ENCODE data around the gene SLC16A4. TPM values are rescaled to one million over a fixed set of nuclear protein-coding genes. Genes with fewer than 3 reads are reported as not detected.

SLC16A4 gene
- total RNA-seq, 1 donor from 2014 or later, result 25.8 TPM

- H3K27me3 Mint-ChIP-seq (ENCODE audit: unreplicated experiment), result no peaks in the 10 kb centered on the region
- no peaks in the 10 kb centered on the region for H3K9me3 Mint-ChIP-seq (ENCODE audit: unreplicated experiment)
- no peak for DNase-seq (ENCODE audit: extremely low spot score, unreplicated experiment)
- H3K27ac Mint-ChIP-seq (ENCODE audit: unreplicated experiment), result peak overlapping the region; percentile 98
- peaks cover 82% of the 10 kb centered on the region for H3K4me1 Mint-ChIP-seq (ENCODE audit: unreplicated experiment)
- TF ChIP-seq CTCF (IDR thresholded peaks at IDR 0.05), result no peak
- H3K4me3 Mint-ChIP-seq (ENCODE audit: unreplicated experiment), result peak overlapping the region; percentile 60
- H3K36me3 Mint-ChIP-seq (ENCODE audit: unreplicated experiment), result peaks cover 25% of the 10 kb centered on the region
Measured at GRCh38 chr1:110348050-110348449, 42.8 kb downstream of the SLC16A4 start.

- Mint-ChIP-seq H3K36me3 (ENCODE audit: unreplicated experiment) (peaks cover 31% of the 10 kb centered on the region), H3K4me3 (ENCODE audit: unreplicated experiment) (peak overlapping the region; percentile 54), H3K4me1 (ENCODE audit: unreplicated experiment) (peaks cover 89% of the 10 kb centered on the region), H3K27me3 (ENCODE audit: unreplicated experiment) (no peaks in the 10 kb centered on the region), H3K27ac (ENCODE audit: unreplicated experiment) (peak overlapping the region; percentile 98), H3K9me3 (ENCODE audit: unreplicated experiment) (no peaks in the 10 kb centered on the region)
- no peak for TF ChIP-seq CTCF (IDR thresholded peaks at IDR 0.05)
- DNase-seq (ENCODE audit: extremely low spot score, unreplicated experiment), result no peak
Measured at GRCh38 chr1:110347182-110347893, 43.5 kb downstream of the SLC16A4 start.

GRCh38 chr1:110346690-110347089 is 44.1 kb downstream of the SLC16A4 start:
- peaks cover 92% of the 10 kb centered on the region for H3K4me1 Mint-ChIP-seq (ENCODE audit: unreplicated experiment)

GRCh38 chr1:110345480-110345879 is 45.3 kb downstream of the SLC16A4 start:
- Mint-ChIP-seq H3K36me3 (ENCODE audit: unreplicated experiment) (peaks cover 37% of the 10 kb centered on the region), H3K4me1 (ENCODE audit: unreplicated experiment) (peaks cover 92% of the 10 kb centered on the region), H3K4me3 (ENCODE audit: unreplicated experiment) (no peak overlapping the region), H3K9me3 (ENCODE audit: unreplicated experiment) (no peaks in the 10 kb centered on the region), H3K27ac (ENCODE audit: unreplicated experiment) (peak overlapping the region; percentile 71), H3K27me3 (ENCODE audit: unreplicated experiment) (no peaks in the 10 kb centered on the region)
- no peak for TF ChIP-seq CTCF (IDR thresholded peaks at IDR 0.05)
- no peak for DNase-seq (ENCODE audit: extremely low spot score, unreplicated experiment)

More at GRCh38 chr1:110346690-110347089, 44.1 kb downstream of the SLC16A4 start:
- no peak overlapping the region for H3K4me3 Mint-ChIP-seq (ENCODE audit: unreplicated experiment)
- H3K27ac Mint-ChIP-seq (ENCODE audit: unreplicated experiment), result peak overlapping the region; percentile 98
- DNase-seq (ENCODE audit: extremely low spot score, unreplicated experiment), result no peak
- H3K36me3 Mint-ChIP-seq (ENCODE audit: unreplicated experiment), result peaks cover 36% of the 10 kb centered on the region
- no peaks in the 10 kb centered on the region for H3K9me3 Mint-ChIP-seq (ENCODE audit: unreplicated experiment)
- no peak for TF ChIP-seq CTCF (IDR thresholded peaks at IDR 0.05)
- no peaks in the 10 kb centered on the region for H3K27me3 Mint-ChIP-seq (ENCODE audit: unreplicated experiment)

GRCh38 chr1:110344152-110344551 is 46.7 kb downstream of the SLC16A4 start:
- Mint-ChIP-seq H3K4me1 (ENCODE audit: unreplicated experiment) (peaks cover 85% of the 10 kb centered on the region), H3K27ac (ENCODE audit: unreplicated experiment) (peak overlapping the region; percentile 67), H3K9me3 (ENCODE audit: unreplicated experiment) (no peaks in the 10 kb centered on the region), H3K4me3 (ENCODE audit: unreplicated experiment) (peak overlapping the region; percentile 49), H3K27me3 (ENCODE audit: unreplicated experiment) (no peaks in the 10 kb centered on the region), H3K36me3 (ENCODE audit: unreplicated experiment) (peaks cover 41% of the 10 kb centered on the region)
- DNase-seq (ENCODE audit: extremely low spot score, unreplicated experiment), result no peak
- no peak for TF ChIP-seq CTCF (IDR thresholded peaks at IDR 0.05)

Data from osteocyte (in vitro differentiated cells).